Cardiac fibroblast (primary cell): ENCODE measurements around the gene ATXN2.
A peak's percentile ranks its signal among the peaks of the same experiment; 100 is the strongest.

Source experiments
- DNase-seq, 2 donors: peaks; one replicate each; pipeline versions ENCODE4 v3.0.0 to v3.0.0-alpha.2; 2010; ENCODE audit warnings: low read depth in 2 of 2
- H3K4me3 ChIP-seq, 2 donors: replicated peaks in 1 of 2; 1 replicate in 1 of 2; 2 replicates in 1 of 2; pipeline ENCODE4 v1.5.1; 2011; ENCODE audit warnings: low read depth in 2 of 2, low read length in 2 of 2, mild to moderate bottlenecking in 2 of 2, moderate library complexity in 1 of 2
- CTCF ChIP-seq: IDR thresholded peaks from one replicate; pipeline ENCODE4 v1.5.1; 2011; ENCODE audit warnings: low read depth, mild to moderate bottlenecking, low read length, inconsistent platforms

The ATXN2 gene

GRCh38 chr12:111580737-111581136 is 18.4 kb downstream of the ATXN2 start:
- TF ChIP-seq CTCF = no peak
- DNase-seq = no peak
- H3K4me3 ChIP-seq = no peak overlapping the region

- no peak for DNase-seq
- H3K4me3 ChIP-seq = no peak overlapping the region
- TF ChIP-seq CTCF = no peak
These were observed 19.0 kb downstream of the ATXN2 start for GRCh38 chr12:111580119-111580425.

- no peak for TF ChIP-seq CTCF
- H3K4me3 ChIP-seq = no peak overlapping the region
- DNase-seq = no peak
These were observed 20.2 kb downstream of the ATXN2 start for GRCh38 chr12:111578971-111579340.

- no peak for TF ChIP-seq CTCF
- peak; percentile 58 to 89 for DNase-seq
- H3K4me3 ChIP-seq = no peak overlapping the region
These were observed 20.7 kb downstream of the ATXN2 start for GRCh38 chr12:111578276-111578970.

GRCh38 chr12:111574797-111575443 is 24.2 kb downstream of the ATXN2 start:
- TF ChIP-seq CTCF = no peak
- no peak overlapping the region for H3K4me3 ChIP-seq
- DNase-seq = no peak

GRCh38 chr12:111573476-111573875 is 25.6 kb downstream of the ATXN2 start:
- TF ChIP-seq CTCF = no peak
- H3K4me3 ChIP-seq = no peak overlapping the region
- DNase-seq = no peak
